NCI-H1436 (cell line): ENCODE measurements around the gene ENKD1.

Source experiments
- DNase-seq: peaks from one replicate; lab custom pipeline; 2025; lab: John Stamatoyannopoulos, UW

The ENKD1 gene

DNA sequence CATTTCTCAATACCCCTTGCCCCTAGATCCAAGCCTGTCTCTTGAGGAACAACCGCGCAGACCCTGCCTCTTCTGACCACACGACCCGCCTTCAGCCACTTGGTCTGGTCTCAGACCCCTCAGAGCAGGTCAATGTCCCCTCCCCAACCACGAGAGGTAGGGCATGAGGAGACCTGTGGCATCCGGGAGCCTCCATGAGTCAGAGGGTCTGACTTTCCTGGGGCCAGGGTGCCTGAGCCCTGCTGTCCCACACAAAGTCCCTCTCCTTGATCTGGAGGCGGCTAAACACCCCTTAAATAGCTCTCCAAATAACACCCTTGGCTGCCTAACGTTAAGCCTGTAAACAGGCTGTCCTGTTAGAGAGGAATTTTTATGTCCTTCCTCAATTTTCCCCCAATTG is 16.5 kb downstream of the ENKD1 start:
- no peak for DNase-seq

DNA sequence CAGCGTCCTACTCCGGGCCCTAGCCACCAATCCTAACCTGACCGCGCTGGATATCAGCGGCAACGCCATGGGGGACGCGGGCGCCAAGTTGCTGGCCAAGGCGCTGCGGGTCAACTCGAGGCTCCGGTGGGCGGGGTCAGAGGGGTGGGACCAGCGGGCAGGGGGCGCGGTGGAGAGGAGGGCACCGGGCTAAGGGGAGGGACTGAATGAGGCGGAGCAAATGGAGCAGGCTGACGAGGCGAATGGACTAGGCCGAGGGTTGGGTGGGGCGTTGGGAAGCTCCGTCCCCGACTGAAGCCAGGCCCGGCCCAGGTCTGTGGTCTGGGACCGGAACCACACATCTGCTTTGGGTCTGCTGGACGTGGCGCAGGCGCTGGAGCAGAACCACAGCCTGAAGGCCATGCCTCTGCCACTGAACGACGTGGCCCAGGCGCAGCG is 17.0 kb downstream of the ENKD1 start:
- no peak for DNase-seq

GRCh38 chr16:67648764-67649407 is 17.7 kb downstream of the ENKD1 start:
- DNase-seq, result no peak

DNA sequence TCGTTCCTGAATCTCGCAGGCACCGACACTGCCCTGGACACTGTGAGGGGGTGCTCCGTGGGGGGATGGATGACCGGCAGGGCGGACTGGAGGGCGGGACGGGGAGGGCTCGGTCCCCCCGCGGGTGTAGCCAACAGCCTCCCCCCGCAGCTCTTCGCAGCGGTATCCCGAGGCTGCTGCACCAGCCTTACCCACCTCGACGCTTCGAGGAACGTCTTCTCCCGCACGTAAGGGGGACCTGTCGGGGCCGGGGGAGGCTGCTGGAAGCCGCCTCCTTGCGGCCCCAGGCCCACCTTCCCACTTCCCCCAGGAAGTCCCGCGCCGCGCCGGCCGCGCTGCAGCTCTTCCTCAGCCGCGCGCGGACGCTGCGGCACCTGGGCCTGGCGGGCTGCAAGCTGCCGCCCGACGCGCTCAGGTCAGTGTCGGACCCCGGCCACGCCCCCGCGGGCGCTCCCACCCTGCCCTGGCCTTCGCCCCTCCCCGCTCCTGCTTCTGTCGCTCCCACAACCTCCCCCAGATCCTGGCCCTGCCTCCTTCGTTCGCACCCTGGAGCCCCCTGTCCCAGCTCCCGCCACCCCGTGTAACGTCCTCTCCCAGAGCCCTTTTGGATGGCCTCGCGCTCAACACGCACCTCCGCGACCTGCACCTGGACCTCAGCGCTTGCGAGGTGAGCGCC is 18.3 kb downstream of the ENKD1 start:
- no peak for DNase-seq

DNA sequence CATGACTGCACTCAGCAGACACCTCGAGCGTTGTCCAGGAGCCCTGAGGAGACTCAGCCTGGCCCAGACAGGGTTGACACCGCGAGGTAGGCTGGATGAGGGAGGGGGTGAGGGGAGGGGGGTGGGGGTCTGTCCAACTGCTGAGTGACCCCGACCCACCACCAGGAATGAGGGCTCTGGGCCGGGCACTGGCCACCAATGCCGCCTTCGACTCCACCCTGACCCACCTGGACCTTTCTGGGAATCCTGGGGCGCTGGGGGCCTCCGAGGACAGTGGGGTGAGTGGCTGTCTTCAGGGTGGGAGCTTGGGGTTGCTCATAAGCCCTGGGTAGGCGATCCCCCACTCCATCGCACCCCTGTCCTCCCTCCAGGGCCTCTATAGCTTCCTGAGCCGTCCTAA is 18.9 kb downstream of the ENKD1 start:
- no peak for DNase-seq

DNA sequence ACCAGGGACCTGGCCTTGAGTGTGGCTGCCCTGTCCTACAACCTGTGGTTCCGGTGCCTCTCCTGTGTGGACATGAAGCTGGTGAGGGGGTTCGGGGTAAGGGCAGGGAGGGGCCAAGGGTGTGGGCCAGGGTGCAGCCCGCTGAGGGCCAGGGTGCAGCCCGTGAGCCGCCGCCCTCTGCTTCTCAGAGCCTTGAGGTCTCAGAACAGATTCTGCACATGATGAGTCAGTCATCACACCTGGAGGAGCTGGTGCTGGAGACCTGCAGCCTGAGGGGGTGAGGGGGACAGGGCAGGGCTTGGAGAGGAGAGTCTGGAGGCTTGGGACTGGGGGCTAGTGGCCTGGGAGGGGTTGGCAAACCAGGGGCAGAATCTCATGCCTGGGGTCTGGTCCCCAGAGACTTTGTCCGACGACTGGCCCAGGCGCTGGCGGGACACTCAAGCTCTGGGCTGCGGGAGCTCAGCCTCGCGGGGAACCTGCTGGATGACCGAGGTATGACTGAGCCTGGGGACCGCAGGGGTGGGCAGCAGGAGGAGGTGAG is 19.4 kb downstream of the ENKD1 start:
- no peak for DNase-seq

GRCh38 chr16:67645397-67646121 is 21.0 kb downstream of the ENKD1 start:
- DNase-seq, result no peak

DNA sequence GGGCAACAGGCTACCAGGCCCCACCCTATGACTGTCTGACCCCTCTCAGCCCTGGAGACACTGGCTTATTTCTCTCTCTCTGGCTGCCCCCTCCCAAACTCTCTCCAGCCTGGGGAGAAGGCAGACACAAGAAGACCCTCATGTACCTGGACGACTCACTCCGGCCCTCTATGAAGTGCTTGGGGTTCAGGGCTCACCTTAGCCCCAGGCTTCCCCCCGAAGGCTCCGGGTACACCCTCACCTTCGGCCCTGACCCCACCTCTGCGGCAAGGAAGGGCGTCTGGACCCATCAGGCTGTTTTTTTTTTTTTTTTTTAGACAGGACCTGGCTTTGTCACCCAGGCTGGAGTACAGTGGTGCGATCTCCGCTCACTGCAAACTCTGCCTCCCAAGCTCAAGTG is 22.5 kb downstream of the ENKD1 start:
- DNase-seq, result no peak

- no peak for DNase-seq
Observed at GRCh38 chr16:67641779-67642708, 24.5 kb downstream of the ENKD1 start.

DNA sequence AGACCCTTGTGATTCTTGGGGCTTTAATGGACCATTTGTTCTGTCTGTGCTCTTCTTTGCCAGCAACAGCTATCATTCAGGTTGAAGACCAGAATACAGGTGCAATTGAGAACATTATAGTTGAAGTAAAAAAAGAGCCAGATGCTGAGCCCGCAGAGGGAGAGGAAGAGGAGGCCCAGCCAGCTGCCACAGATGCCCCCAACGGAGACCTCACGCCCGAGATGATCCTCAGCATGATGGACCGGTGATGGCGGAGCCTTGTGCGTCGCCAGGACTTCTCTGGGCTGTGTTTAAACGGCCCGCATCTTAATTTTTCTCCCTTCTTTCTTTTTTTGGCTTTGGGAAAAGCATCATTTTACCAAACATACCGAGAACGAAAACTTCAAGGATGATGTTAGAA is 28.9 kb downstream of the ENKD1 start:
- no peak for DNase-seq

DNA sequence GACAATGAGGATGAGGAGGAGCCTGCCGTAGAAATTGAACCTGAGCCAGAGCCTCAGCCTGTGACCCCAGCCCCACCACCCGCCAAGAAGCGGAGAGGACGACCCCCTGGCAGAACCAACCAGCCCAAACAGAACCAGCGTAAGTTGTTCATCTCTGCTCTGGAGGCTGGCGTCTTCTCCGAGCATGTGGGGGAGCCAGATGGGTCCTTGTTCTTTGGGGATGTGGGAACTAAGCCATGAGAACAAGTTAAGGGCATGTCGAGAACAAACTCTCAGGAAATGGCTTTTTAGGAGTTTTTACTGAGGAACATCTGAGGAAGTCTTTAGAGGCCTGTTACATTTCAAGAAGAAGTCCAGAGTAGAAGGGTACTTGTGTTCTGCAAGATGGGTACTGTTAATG is 29.8 kb downstream of the ENKD1 start:
- no peak for DNase-seq

- no peak for DNase-seq
Observed at GRCh38 chr16:67632415-67633172, 34.0 kb downstream of the ENKD1 start.

DNA sequence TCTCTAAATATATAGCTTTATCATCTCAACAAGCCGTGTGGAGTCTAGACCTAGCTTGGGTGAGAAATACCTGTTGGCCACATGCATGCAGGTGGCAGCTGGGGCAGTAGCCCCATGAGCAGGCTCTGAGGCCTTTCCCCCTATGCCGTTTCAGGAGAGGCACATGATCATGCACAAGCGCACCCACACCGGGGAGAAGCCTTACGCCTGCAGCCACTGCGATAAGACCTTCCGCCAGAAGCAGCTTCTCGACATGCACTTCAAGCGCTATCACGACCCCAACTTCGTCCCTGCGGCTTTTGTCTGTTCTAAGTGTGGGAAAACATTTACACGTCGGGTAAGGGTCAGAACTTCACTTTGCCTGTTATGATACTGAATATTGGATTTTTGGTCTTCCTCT is 38.3 kb downstream of the ENKD1 start:
- no peak for DNase-seq

DNA sequence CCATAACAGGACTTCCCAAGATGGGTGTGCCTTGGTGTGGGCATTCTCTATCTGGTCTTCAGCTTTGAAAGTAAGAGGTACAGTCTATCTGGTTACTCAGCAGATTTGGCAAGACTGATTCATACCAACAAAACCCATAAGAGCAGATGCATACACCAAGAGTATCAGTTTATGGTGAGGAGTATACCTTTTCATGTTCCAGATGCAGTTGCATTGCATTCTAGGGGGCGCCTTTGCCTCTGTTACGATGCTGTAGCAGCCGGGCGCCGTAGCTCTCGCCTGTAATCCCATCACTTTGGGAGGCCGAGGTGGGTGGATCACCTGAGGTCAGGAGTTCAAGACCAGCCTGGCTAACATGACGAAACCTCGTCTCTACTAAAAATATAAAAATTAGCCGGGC is 52.7 kb downstream of the ENKD1 start:
- DNase-seq, result no peak
